Mesendoderm (in vitro differentiated cells): ENCODE data around the gene ASF1A.

Experiments used
- DNase-seq: peaks from one replicate; pipeline ENCODE4 v3.0.0; 2013
- H2AK5ac ChIP-seq: 2 replicates; pipeline ENCODE4 v1.6.1; 2013; ENCODE audit warnings: low read length, inconsistent platforms
- H2BK120ac ChIP-seq: 2 replicates; pipeline ENCODE4 v1.6.1; 2013; ENCODE audit warnings: low read depth, mild to moderate bottlenecking, low read length, moderate library complexity, mixed read lengths
- H2BK15ac ChIP-seq: replicated peaks from 2 replicates; pipeline ENCODE4 v1.6.1; 2013; ENCODE audit warnings: low read depth, mild to moderate bottlenecking, moderate library complexity
- H2BK5ac ChIP-seq: 2 replicates; pipeline ENCODE4 v1.6.1; 2013; ENCODE audit warnings: low read length, inconsistent platforms
- H3K18ac ChIP-seq: 2 replicates; pipeline ENCODE4 v1.6.1; 2013; ENCODE audit warnings: mild to moderate bottlenecking, low read length, mixed read lengths
- H3K23ac ChIP-seq: one replicate; pipeline ENCODE4 v1.6.1; 2013; ENCODE audit warnings: low read length
- H3K27ac ChIP-seq: 2 replicates; pipeline ENCODE4 v1.5.1; 2013; ENCODE audit warnings: low read depth, mild to moderate bottlenecking, inconsistent platforms, low read length, moderate library complexity
- H3K27me3 ChIP-seq: 2 replicates; pipeline ENCODE4 v1.6.1; 2013; ENCODE audit warnings: low read length, control low read depth, mild to moderate bottlenecking, inconsistent platforms; ENCODE audit not compliant: insufficient read depth, poor library complexity
- H3K36me3 ChIP-seq: 2 replicates; pipeline ENCODE4 v1.6.1; 2013; ENCODE audit warnings: low read length, inconsistent platforms; ENCODE audit not compliant: control insufficient read depth, insufficient read depth
- H3K4ac ChIP-seq: one replicate; pipeline ENCODE4 v1.6.1; 2013; ENCODE audit warnings: low read depth, mild to moderate bottlenecking, low read length, moderate library complexity
- H3K4me1 ChIP-seq: 2 replicates; pipeline ENCODE4 v1.6.1; 2013; ENCODE audit warnings: low read depth, low read length, inconsistent platforms; ENCODE audit not compliant: control insufficient read depth
- H3K4me2 ChIP-seq: 2 replicates; pipeline ENCODE4 v1.6.1; 2013; ENCODE audit warnings: low read length
- H3K4me3 ChIP-seq: 2 replicates; pipeline ENCODE4 v1.5.1; 2013; ENCODE audit warnings: mild to moderate bottlenecking, low read length
- H3K56ac ChIP-seq: one replicate; pipeline ENCODE4 v1.6.1; 2013; ENCODE audit warnings: low read length
- H3K79me1 ChIP-seq: 2 replicates; pipeline ENCODE4 v1.6.1; 2013; ENCODE audit warnings: low read length, inconsistent platforms
- H3K79me2 ChIP-seq: 2 replicates; pipeline ENCODE4 v1.6.1; 2013; ENCODE audit warnings: mild to moderate bottlenecking, low read length; ENCODE audit not compliant: control insufficient read depth, insufficient read depth
- H3K9ac ChIP-seq: 2 replicates; pipeline ENCODE4 v1.6.1; 2013; ENCODE audit warnings: low read length, inconsistent platforms
- H4K5ac ChIP-seq: one replicate; pipeline ENCODE4 v1.6.1; 2013; ENCODE audit warnings: low read length
- H4K8ac ChIP-seq: one replicate; pipeline ENCODE4 v1.6.1; 2013; ENCODE audit warnings: low read depth, mild to moderate bottlenecking, control low read depth, low read length, moderate library complexity
- WGBS: extraction: QIAGEN DNeasy Blood & Tissue Kit; methylation state at CpG from one replicate; pipeline ENCODE4 v1.1.7; 2013; ENCODE audit warnings: low lambda C conversion rate, missing lambda C conversion rate; ENCODE audit not compliant: insufficient coverage; ENCODE audit errors: extremely low coverage; 5-methylcytosine and 5-hydroxymethylcytosine counted together

The ASF1A gene

DNA sequence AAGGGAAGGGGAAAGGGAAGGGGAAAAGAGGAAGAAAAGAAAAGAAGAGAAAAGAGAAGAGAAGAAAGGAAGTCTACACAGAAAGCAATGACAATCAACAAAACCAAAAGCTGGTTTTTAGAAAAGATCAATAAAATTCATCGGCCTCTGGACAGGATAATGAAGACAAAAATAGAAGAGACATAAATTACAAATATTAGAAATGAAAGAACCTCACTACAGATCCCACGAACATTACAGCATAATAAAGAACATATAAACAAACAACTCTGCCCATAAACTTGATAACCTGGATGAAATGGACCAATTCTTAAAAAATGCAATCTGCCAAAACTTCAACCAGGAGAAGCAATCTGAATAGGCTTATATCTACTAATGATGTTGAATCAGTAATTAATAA, 20.7 kb upstream of the ASF1A start:
- H2BK15ac ChIP-seq: no peak overlapping the region
- DNase-seq: no peak
- no peak overlapping the region for H3K4me2 ChIP-seq
- no peak overlapping the region for H3K56ac ChIP-seq
- H3K79me2 ChIP-seq: no peaks in the 10 kb centered on the region
- H2BK120ac ChIP-seq: no peak overlapping the region
- no peak overlapping the region for H4K5ac ChIP-seq
- no peak overlapping the region for H3K9ac ChIP-seq
- no peaks in the 10 kb centered on the region for H3K4me1 ChIP-seq
- H3K27me3 ChIP-seq: no peaks in the 10 kb centered on the region
- H3K18ac ChIP-seq: no peak overlapping the region
- no peak overlapping the region for H3K4ac ChIP-seq
- no peaks in the 10 kb centered on the region for H3K36me3 ChIP-seq
- H2BK5ac ChIP-seq: no peak overlapping the region
- H3K4me3 ChIP-seq: no peak overlapping the region
- H3K79me1 ChIP-seq: no peaks in the 10 kb centered on the region
- H2AK5ac ChIP-seq: no peak overlapping the region
- H4K8ac ChIP-seq: no peak overlapping the region
- H3K23ac ChIP-seq: no peak overlapping the region
- no CpG with 5 or more reads among the region's 2 CpGs for WGBS
- no peak overlapping the region for H3K27ac ChIP-seq

- DNase-seq: no peak
- Histone ChIP-seq H3K79me1 (no peaks in the 10 kb centered on the region), H4K8ac (no peak overlapping the region), H2BK120ac (no peak overlapping the region), H3K27me3 (no peaks in the 10 kb centered on the region), H3K36me3 (no peaks in the 10 kb centered on the region), H3K9ac (no peak overlapping the region), H3K27ac (no peak overlapping the region), H3K4ac (no peak overlapping the region), H2BK5ac (no peak overlapping the region), H2AK5ac (no peak overlapping the region), H3K79me2 (no peaks in the 10 kb centered on the region), H3K23ac (no peak overlapping the region), H3K4me3 (no peak overlapping the region), H3K4me1 (no peaks in the 10 kb centered on the region), H3K18ac (no peak overlapping the region), H2BK15ac (no peak overlapping the region), H4K5ac (no peak overlapping the region), H3K4me2 (no peak overlapping the region), H3K56ac (no peak overlapping the region)
- WGBS: no CpG with 5 or more reads among the region's 2 CpGs
These were observed 18.3 kb upstream of the ASF1A start for GRCh38 chr6:118875672-118876071.

GRCh38 chr6:118876198-118876597, 17.8 kb upstream of the ASF1A start:
- H3K27ac ChIP-seq: no peak overlapping the region
- H2AK5ac ChIP-seq: no peak overlapping the region
- H3K79me2 ChIP-seq: no peaks in the 10 kb centered on the region
- H3K4me1 ChIP-seq: no peaks in the 10 kb centered on the region
- H3K27me3 ChIP-seq: no peaks in the 10 kb centered on the region
- H3K36me3 ChIP-seq: no peaks in the 10 kb centered on the region
- H3K18ac ChIP-seq: no peak overlapping the region
- H3K79me1 ChIP-seq: no peaks in the 10 kb centered on the region
- no peak overlapping the region for H2BK5ac ChIP-seq
- no peak overlapping the region for H2BK120ac ChIP-seq
- H4K5ac ChIP-seq: no peak overlapping the region
- H3K9ac ChIP-seq: no peak overlapping the region
- WGBS: no CpG with 5 or more reads among the region's 1 CpG
- no peak overlapping the region for H3K23ac ChIP-seq
- no peak for DNase-seq
- H3K4ac ChIP-seq: no peak overlapping the region
- no peak overlapping the region for H2BK15ac ChIP-seq
- H3K4me3 ChIP-seq: no peak overlapping the region
- H3K56ac ChIP-seq: no peak overlapping the region
- H4K8ac ChIP-seq: no peak overlapping the region
- no peak overlapping the region for H3K4me2 ChIP-seq

- Histone ChIP-seq H3K4ac (no peak overlapping the region), H3K9ac (no peak overlapping the region), H3K18ac (no peak overlapping the region), H3K27me3 (no peaks in the 10 kb centered on the region), H3K27ac (no peak overlapping the region), H3K36me3 (no peaks in the 10 kb centered on the region), H3K79me1 (peaks cover under 1% of the 10 kb centered on the region), H3K4me1 (peaks cover under 1% of the 10 kb centered on the region), H3K56ac (no peak overlapping the region), H3K4me3 (no peak overlapping the region), H2BK15ac (no peak overlapping the region), H2AK5ac (no peak overlapping the region), H3K4me2 (no peak overlapping the region), H2BK5ac (no peak overlapping the region), H2BK120ac (no peak overlapping the region), H3K23ac (no peak overlapping the region), H4K8ac (no peak overlapping the region), H4K5ac (no peak overlapping the region), H3K79me2 (no peaks in the 10 kb centered on the region)
- DNase-seq: no peak
These were observed 17.1 kb upstream of the ASF1A start for GRCh38 chr6:118876814-118877213.

- no peak overlapping the region for H3K4me2 ChIP-seq
- H3K79me2 ChIP-seq: no peaks in the 10 kb centered on the region
- no peak overlapping the region for H3K4me3 ChIP-seq
- H4K8ac ChIP-seq: no peak overlapping the region
- H3K23ac ChIP-seq: no peak overlapping the region
- no peak overlapping the region for H3K4ac ChIP-seq
- no peak overlapping the region for H3K9ac ChIP-seq
- no peak overlapping the region for H2AK5ac ChIP-seq
- H2BK120ac ChIP-seq: no peak overlapping the region
- H2BK15ac ChIP-seq: no peak overlapping the region
- no peak overlapping the region for H3K18ac ChIP-seq
- no peak overlapping the region for H3K56ac ChIP-seq
- no peak overlapping the region for H3K27ac ChIP-seq
- H3K27me3 ChIP-seq: no peaks in the 10 kb centered on the region
- no peak overlapping the region for H2BK5ac ChIP-seq
- no peak overlapping the region for H4K5ac ChIP-seq
- no peaks in the 10 kb centered on the region for H3K36me3 ChIP-seq
- peaks cover 3% of the 10 kb centered on the region for H3K4me1 ChIP-seq
- DNase-seq: no peak
- WGBS: no CpG with 5 or more reads among the region's 2 CpGs
- H3K79me1 ChIP-seq: peaks cover 2% of the 10 kb centered on the region
These were observed 16.1 kb upstream of the ASF1A start for GRCh38 chr6:118877806-118878205.

DNA sequence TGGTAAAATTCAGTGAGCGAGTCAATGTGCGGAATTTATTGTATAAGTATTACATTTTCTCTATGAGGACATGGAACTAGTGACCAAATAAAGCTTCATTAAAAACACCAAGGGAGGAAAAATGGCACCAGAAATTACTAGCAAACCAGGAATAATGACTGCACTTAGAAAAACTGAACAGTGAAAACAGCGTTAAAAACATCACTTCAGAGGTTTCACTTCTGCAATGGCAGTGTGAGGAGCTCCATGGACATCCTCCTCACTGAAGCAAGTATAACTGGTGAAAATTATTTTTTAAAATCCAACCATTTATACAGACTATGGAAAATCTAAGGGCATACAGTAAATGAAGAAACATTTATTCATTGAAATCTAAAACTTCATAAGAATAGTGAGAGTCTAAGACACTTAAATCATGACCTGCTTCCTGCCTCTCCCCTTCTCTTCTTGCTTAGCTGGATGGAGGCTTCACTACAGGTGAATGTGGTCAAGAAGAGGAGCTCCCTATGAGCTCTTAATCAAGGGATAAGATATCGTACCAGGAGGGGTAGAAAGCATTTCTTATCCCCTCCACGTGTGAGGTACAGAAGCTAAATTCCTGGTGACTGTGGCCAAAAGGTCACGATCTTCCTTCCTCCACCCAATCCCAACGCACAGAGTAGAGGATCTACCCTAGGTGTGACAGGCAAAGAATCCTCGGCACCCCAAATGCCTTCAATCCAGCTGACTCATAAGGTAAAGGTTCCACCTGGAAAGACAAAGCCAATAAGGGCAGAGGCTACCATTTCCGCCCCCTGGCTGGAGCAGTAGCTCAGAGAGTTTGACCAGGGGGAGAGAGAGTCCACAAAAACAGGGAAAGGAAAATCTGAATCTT, 12.3 kb upstream of the ASF1A start:
- WGBS: no CpG with 5 or more reads among the region's 9 CpGs
- Histone ChIP-seq H3K27me3 (no peaks in the 10 kb centered on the region), H3K9ac (no peak overlapping the region), H4K8ac (no peak overlapping the region), H3K56ac (no peak overlapping the region), H2AK5ac (no peak overlapping the region), H3K18ac (no peak overlapping the region), H2BK120ac (no peak overlapping the region), H3K23ac (no peak overlapping the region), H2BK5ac (no peak overlapping the region), H4K5ac (no peak overlapping the region), H3K4me1 (peaks cover 3% of the 10 kb centered on the region), H3K27ac (no peak overlapping the region), H3K36me3 (no peaks in the 10 kb centered on the region), H3K4ac (no peak overlapping the region), H3K79me2 (no peaks in the 10 kb centered on the region), H3K79me1 (peaks cover 2% of the 10 kb centered on the region), H2BK15ac (no peak overlapping the region), H3K4me2 (no peak overlapping the region), H3K4me3 (no peak overlapping the region)
- peak; percentile 57 for DNase-seq
